ENCODE data around the gene BCL2. TPM values are rescaled to one million over a fixed set of nuclear protein-coding genes. Genes with fewer than 3 reads are reported as not detected.

The BCL2 gene
- total RNA-seq, 4 donors from 2014 or later = 25.2 to 39.0 (median 36.1) TPM

- intact Hi-C loops (cut with DNase I) = no loop called here
- TF ChIP-seq POLR2AphosphoS5 (IDR thresholded peaks at IDR 0.05) (no peak), POLR2A (IDR thresholded peaks at IDR 0.05; ENCODE audit: low read depth) (no peak), CTCF (IDR thresholded peaks at IDR 0.05) (no peak), EP300 (IDR thresholded peaks at IDR 0.05) (no peak)
- 72% methylated on average over 5 of the region's 5 CpGs for WGBS
These were observed 210.5 kb downstream of the BCL2 start for GRCh38 chr18:63109022-63109421.

GRCh38 chr18:63107931-63108330, 211.6 kb downstream of the BCL2 start:
- Histone ChIP-seq H3K27me3 (no peaks in the 10 kb centered on the region), H3K27ac (replicated peaks in 1 of 4) (no peak overlapping the region), H3K36me3 (no peaks in the 10 kb centered on the region), H3K4me1 (peaks cover 11 to 17% (median 14%) of the 10 kb centered on the region in 4 donors), H3K9me3 (no peaks in the 10 kb centered on the region), H3K4me3 (no peak overlapping the region)
- 94% methylated on average over 7 of the region's 7 CpGs for WGBS
- TF ChIP-seq POLR2AphosphoS5 (IDR thresholded peaks at IDR 0.05) = no peak
- TF ChIP-seq CTCF (IDR thresholded peaks at IDR 0.05) = no peak
- no peak for TF ChIP-seq EP300 (IDR thresholded peaks at IDR 0.05)
- no peak for TF ChIP-seq POLR2A (IDR thresholded peaks at IDR 0.05; ENCODE audit: low read depth)
- intact Hi-C loops (cut with DNase I) = no loop called here
- DNase-seq (ENCODE audit: extremely low spot score) = no peak

More at GRCh38 chr18:63109022-63109421, 210.5 kb downstream of the BCL2 start:
- Histone ChIP-seq H3K9me3 (no peaks in the 10 kb centered on the region), H3K27ac (replicated peaks in 1 of 4) (no peak overlapping the region), H3K36me3 (no peaks in the 10 kb centered on the region), H3K4me1 (peaks cover 11 to 17% (median 14%) of the 10 kb centered on the region in 4 donors), H3K4me3 (no peak overlapping the region), H3K27me3 (no peaks in the 10 kb centered on the region)
- DNase-seq (ENCODE audit: extremely low spot score) = no peak

- WGBS = 74% methylated on average over 6 of the region's 6 CpGs
- H3K27me3 ChIP-seq = no peaks in the 10 kb centered on the region
- no peak overlapping the region for H3K27ac ChIP-seq (replicated peaks in 1 of 4)
- intact Hi-C loops (cut with DNase I) = no loop called here
- TF ChIP-seq EP300 (IDR thresholded peaks at IDR 0.05) = no peak
- TF ChIP-seq POLR2A (IDR thresholded peaks at IDR 0.05; ENCODE audit: low read depth) = no peak
- no peak for TF ChIP-seq CTCF (IDR thresholded peaks at IDR 0.05)
- no peak for TF ChIP-seq POLR2AphosphoS5 (IDR thresholded peaks at IDR 0.05)
- H3K4me1 ChIP-seq = peaks cover 8 to 11% (median 11%) of the 10 kb centered on the region in 4 donors
- H3K9me3 ChIP-seq = no peaks in the 10 kb centered on the region
- H3K36me3 ChIP-seq = no peaks in the 10 kb centered on the region
- H3K4me3 ChIP-seq = no peak overlapping the region
- DNase-seq (ENCODE audit: extremely low spot score) = no peak
These were observed 212.3 kb downstream of the BCL2 start for GRCh38 chr18:63107171-63107845.

GRCh38 chr18:63106727-63107126, 212.8 kb downstream of the BCL2 start:
- peaks cover 2 to 5% (median 5%) of the 10 kb centered on the region in 4 donors for H3K4me1 ChIP-seq
- no peaks in the 10 kb centered on the region for H3K9me3 ChIP-seq
- no peaks in the 10 kb centered on the region for H3K36me3 ChIP-seq
- no peaks in the 10 kb centered on the region for H3K27me3 ChIP-seq
- TF ChIP-seq EP300 (IDR thresholded peaks at IDR 0.05) (no peak), POLR2A (IDR thresholded peaks at IDR 0.05; ENCODE audit: low read depth) (no peak), POLR2AphosphoS5 (IDR thresholded peaks at IDR 0.05) (no peak), CTCF (IDR thresholded peaks at IDR 0.05) (no peak)
- intact Hi-C loops (cut with DNase I) = no loop called here
- H3K27ac ChIP-seq (replicated peaks in 1 of 4) = no peak overlapping the region
- WGBS = 95% methylated on average over 3 of the region's 3 CpGs
- H3K4me3 ChIP-seq = no peak overlapping the region
- no peak for DNase-seq (ENCODE audit: extremely low spot score)
